GM21515 (cell line): ENCODE measurements around the gene ACSS2.

ENCODE experiments used
- ATAC-seq: cut with Tn5 transposase; IDR thresholded peaks from one replicate; pipeline ENCODE4 v1.9.1; 2021; ENCODE audit not compliant: unreplicated experiment

The ACSS2 gene

DNA sequence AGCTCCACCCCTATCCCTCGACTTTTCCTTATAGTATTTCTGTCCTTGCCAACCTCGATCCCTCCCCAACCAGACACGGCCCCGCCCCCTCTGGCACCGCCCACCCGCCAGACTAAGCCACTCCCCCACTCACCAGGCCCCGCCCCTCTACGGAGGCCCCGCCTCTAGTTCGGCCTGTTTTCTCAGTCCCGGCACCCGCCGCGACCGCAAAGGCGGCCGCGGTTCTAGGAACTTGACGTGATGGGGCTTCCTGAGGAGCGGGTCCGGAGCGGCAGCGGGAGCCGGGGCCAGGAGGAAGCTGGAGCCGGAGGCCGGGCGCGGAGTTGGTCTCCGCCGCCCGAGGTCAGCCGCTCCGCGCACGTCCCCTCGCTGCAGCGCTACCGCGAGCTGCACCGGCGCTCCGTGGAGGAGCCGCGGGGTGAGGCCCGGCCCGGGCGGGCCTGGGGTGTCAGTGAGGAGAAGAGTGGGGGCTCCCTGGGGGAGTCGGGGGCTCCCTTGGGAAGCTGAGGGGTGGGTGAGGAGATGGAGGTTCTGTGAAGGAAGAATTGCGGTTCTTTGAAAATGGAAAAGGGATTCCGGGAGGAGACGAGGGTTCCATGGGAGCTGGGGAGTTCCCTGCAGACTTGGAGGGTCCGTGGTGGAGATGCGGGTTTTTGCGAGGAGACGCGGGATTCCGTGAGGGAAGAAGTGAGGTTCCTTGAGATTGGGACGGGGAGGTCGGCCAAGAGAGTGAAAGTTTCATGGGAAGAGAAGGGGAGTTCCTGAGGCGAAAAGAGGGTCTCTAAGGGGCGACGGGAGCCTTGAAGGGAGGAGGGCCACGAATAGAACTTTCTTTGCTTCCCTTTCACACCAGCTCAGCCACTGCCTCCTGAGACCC lies at the start of gene ACSS2:
ACSS2 (plus strand) TSS at position 207 of the 877 bp plus-strand sequence; CDS start at position 241, 34 bp downstream.
- ATAC-seq, result peak; percentile 28

- no peak for ATAC-seq
These were observed 47.2 kb upstream of the ACSS2 start for GRCh38 chr20:34829191-34829590.

GRCh38 chr20:34831936-34832335 lies 44.5 kb upstream of the ACSS2 start:
- ATAC-seq, result no peak

GRCh38 chr20:34834459-34834893 lies 41.9 kb upstream of the ACSS2 start:
- no peak for ATAC-seq

GRCh38 chr20:34842143-34842542 lies 34.3 kb upstream of the ACSS2 start:
- ATAC-seq, result no peak

- ATAC-seq, result no peak
These were observed 33.0 kb upstream of the ACSS2 start for GRCh38 chr20:34843421-34843820.

DNA sequence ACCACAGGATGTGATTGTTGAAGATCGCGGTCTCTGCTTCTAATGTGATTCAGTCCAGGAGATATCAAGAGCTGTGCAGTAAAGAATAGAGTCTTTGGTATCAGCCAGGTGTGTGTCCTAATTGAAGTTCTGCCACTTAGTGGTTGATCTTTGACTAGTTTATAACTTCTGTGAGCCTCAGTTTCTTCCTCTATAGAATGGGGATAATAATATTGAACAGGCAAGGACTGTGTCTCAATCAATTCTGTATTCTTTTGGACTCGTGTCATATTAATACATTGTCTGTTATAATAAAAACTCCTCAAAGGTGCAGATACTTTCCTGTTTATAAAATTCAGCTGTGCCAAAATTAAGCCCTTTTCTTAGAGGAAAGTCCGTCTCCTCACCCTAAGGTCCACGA lies 27.8 kb upstream of the ACSS2 start:
- ATAC-seq, result no peak

DNA sequence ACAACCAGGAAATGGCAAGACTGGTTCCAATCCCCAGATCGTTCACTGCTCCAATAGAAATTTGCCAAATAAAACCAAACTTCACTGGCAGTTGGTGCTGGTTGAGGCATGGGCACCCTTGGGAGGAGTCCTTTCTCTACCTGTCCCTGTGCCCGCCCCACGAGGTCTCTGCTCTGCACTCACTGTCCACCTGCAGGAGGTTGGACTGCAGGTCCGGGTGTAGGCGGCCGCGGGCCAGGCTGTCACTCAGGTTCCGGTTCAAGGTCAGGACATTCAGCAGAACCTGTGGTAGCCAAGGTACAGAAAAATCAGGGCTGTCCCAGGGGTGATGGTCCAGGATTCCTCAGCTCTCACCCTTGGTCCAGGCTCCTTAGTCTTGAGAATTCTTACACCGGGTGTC lies 26.6 kb upstream of the ACSS2 start:
- ATAC-seq, result no peak

GRCh38 chr20:34850969-34851368 lies 25.4 kb upstream of the ACSS2 start:
- no peak for ATAC-seq

DNA sequence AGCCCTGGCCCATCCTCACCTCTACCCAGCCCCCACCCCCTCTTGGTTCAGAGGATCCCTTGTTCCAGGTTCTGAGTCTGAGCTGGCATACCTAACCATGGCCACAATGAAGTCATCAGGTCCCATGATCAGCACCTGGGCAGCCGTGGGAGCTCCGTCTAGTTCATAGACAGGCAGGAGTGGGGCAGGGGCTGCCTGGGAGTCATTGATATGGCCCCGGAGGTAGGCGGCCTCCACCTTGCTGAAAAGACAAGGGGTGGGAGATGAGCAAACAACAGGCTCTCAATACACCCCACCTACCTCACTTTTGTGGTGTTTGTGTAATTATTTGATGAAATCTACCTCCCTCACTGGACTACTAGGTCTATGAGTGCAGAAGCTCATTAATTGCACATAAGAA lies 24.1 kb upstream of the ACSS2 start:
- no peak for ATAC-seq

DNA sequence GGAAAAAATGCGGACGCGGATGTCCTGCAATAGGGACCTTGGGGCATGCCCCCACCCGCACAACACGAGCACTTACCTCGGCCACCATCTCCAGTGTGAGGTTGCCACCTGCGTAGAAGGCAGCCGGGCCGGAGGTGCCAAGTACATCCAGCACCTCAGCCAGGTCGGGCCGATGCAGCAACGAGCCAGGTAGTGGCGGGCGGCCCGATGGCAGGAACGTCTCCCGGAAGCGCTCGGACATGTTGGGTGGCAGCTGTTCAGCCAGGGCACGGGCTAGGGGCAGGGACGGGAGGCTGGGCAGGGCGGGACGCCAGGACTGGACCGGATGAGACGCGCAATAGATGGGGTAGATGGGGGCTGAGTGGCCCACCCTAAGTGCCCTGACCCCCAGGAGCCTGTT lies 17.0 kb upstream of the ACSS2 start:
- ATAC-seq, result no peak

DNA sequence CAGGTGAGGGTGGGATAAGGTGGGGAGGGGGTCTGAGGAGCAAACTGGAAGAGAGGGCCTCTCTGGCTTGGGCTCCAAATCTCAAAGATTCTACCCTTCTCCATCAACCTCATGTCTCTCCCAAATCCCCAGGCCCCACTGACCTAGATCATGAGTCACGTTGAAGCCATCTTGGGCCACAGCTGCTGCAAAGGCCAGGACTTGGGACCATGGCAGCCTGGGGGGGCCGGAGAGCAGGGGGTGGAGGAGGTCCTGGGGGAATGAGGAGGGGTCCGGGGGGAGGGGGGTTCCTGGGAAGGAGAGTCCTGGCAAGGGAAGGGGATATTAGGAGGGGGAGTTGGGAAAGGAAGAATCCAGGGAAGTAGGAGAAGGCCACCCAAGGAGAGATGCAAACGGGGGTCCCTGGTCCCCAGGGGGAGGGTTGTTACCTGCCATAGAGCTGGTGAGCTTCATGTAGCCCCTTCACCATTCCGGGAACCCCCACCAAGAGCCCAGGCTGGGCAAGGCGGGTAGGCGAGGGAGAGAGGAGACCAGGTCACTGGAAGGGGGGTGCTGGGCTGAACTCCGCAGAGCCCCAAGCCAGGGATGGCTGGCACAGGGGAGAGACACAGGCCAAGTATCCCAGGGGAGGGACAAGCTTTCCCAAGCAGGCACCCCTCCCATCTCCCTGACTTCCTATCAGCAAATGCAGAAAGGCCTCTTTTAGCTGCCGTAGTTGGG lies 16.4 kb upstream of the ACSS2 start:
- ATAC-seq, result no peak

DNA sequence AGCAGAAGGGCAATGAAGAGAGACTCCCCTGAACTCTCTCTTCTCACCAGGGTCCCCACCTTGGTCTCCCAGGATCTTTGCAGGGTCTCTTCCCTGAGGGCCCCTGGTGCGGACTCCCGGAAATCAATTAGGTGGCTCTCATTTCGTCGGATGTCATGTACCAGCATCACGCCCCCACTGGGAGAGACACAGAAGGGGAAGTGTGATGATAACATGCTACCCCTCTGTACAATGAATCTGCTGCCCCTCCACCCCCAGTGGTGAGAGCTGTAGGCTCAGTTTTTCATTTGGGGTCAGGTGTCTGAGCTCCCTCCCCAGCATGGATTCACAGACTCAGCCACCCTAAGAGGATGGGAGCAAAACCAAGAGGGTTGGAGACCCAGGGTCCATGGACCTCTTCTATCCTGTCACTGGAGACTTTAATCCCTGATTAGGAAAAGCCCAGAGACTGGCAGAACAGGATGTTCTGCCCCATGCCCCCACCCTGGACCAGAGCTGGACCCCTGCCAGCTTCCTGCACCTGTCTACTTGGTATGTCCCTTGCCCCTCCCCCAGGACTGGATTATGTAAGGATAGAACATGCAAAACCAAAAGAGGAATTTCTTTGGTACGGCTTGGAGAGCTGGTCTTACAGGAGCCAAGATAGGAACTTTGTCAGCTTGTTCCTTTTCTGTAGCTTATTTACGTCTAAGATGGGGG lies 14.9 kb upstream of the ACSS2 start:
- no peak for ATAC-seq

DNA sequence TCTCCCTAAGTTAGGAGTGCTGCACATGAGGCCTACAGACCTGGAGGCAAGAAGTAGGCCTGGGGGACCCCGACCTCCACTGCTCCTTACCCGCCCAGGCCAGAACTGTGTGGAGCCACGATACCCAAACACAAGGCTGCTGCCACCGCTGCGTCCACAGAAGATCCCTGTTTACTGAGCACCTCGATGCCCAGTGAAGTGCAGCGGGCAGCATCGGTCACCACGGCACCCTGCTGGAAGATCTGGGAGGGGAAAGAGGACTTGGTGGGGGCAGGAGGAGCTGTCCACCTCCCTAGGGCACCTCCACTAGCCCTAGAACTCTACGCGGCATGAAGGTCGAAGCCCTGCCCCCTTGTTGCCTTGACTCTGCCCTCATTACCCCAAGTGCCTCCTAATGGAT lies 13.7 kb upstream of the ACSS2 start:
- ATAC-seq, result no peak

- ATAC-seq, result no peak
These were observed 12.9 kb upstream of the ACSS2 start for GRCh38 chr20:34863421-34863965.

GRCh38 chr20:34864216-34864615 lies 12.2 kb upstream of the ACSS2 start:
- no peak for ATAC-seq

DNA sequence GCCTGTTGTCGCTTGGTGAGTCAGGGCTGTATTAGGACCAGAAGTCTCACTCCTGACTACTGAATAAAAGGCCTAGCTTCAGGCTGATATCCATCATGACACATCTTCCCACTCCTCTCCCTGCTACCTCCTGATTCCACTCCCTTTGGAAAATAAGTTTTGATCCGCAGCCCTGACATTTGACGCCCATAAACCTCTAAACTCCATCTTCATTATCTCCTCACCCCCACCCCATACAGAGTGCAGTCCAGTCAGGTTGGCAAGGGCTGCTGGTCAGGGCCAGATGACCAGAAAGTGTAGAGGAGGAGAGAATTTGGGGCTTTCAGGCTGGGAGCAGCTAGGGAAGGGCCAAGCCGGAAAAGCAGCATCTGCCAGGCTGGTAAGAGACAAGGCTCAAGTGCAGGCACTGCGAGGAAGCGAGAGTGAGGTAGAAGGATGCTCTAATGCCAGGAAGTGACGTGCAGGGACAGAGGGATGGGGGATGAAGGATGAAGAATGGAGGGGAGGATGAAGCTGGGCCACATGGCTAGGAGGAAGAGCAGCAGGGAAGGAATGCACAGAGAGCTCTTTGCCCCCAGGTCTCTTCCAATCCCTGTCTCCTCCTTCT lies 5.0 kb upstream of the ACSS2 start:
- no peak for ATAC-seq

- ATAC-seq, result no peak
These were observed 4.3 kb upstream of the ACSS2 start for GRCh38 chr20:34871966-34872621.

DNA sequence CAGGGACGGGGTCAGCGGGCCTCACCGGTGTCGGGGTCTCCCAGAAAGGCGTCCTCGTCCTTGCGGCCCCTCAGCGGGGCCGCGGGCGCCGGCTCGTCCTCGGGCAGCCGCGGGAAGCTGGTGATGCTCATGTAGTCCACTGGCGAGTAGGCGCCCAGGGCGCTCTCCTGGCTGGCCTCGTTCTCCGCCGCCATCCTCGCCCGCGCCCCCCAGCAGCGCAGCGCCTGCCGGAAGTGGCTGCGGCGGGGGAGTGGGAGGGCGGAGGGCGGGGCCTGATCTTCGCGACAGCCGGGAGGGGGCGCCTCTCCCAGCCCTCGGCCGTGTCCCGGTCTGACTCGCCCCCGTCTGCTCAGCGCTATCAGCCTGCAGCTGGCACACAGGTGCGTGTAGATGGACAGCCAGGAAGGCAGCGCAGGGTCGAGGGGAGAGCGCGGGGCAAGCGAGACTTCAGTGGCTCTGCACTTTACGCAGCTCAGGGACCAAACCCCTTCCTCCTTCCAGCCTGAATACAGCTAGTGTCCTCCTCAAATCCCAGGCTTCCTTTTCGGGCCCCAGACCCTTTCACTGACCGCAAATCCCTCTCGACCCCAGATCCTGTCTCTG lies 3.7 kb upstream of the ACSS2 start, which contains the start of gene GGT7:
GGT7 (minus strand) TSS at position 235 of the 603 bp plus-strand sequence; CDS start at position 194, 41 bp downstream.
- ATAC-seq, result no peak

DNA sequence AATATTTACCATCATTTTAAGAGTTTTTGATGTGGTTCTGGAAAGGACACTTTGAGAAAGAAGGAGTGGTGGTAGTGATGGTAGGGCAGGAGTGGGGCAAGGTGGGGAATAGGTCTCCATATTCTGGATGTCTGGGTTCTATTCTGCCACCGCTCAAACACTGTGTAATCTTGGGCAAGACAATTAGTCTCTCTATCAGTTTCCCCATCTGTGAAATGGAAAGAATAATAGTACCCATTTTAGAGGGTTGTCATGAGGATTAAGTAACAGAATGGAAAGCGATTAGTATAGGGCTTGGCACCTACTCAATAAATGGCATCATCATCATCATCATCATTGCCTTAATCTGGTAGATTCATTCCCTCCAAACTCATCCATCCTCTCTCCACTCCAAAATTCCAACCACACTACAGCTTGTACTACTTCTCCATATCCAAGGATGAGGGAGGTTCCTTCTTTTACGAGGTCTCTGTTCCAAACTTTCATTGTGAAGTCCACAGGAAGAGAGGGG lies 2.8 kb upstream of the ACSS2 start:
- ATAC-seq, result no peak
